Inferior parietal cortex (tissue), 1 donor: ENCODE results near the gene C12orf43.
A peak's percentile ranks its signal among the peaks of the same experiment; 100 is the strongest.
"Not testable (repeated sequence)": the region's sequence is repeated elsewhere in the genome, so short reads cannot be mapped to it uniquely, and the experiment has no call there.

Experiments used
- DNase-seq: peaks from one replicate; pipeline ENCODE4 v3.0.0-alpha.2; 2016; ENCODE audit errors: extremely low spot score

The C12orf43 gene, protein sequence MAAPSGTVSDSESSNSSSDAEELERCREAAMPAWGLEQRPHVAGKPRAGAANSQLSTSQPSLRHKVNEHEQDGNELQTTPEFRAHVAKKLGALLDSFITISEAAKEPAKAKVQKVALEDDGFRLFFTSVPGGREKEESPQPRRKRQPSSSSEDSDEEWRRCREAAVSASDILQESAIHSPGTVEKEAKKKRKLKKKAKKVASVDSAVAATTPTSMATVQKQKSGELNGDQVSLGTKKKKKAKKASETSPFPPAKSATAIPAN

DNA sequence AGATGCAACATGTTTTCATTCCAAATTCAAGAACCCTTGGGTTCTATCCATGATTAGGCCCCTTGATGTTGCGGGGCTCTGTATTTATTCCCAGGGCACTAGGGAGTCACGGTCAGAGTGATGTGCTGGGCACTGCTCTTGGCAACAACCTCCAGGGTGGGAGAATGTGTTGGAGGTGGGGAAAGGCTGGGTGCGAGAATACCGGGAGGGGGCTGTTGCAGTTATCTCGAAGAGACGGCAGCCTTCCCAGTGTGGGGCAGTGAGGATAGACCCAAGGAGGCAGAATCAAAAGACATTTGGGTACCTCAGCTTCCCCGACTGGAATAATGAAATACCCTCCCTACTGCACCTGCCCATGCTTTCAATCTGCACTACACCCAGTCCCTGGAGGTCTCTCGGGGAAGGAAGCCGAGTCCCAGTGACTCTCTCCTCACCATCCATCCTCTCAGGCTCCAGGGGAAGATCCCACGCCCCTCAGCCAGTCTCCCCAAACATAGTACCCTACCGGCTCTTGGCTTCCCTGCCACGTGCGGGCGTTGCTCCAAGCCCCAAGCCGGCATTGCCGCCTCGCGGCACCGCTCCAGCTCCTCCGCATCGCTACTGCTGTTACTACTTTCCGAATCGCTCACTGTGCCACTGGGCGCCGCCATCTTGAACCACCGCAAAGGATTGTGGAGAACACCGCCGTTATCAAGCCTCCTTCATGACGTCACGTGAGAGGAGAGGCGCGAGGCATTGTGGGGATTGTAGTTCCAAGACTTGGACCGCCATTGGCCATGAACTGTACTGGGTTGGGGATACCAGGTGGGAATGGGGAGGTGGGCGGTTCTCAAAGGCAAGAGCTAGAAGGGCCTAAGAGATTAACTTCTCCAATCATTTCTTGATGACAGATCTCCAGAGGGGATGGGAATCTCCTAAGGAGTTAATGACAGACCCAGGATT lies at the start of gene C12orf43:
Gene C12orf43 (minus strand): TSS at position 663 of the 942 bp plus-strand sequence. CDS start 13 bp downstream, at position 650.
- peak; percentile 99 for DNase-seq

- DNase-seq: no peak
These were observed 49.1 kb upstream of the C12orf43 start for GRCh38 chr12:121065345-121065744.

DNA sequence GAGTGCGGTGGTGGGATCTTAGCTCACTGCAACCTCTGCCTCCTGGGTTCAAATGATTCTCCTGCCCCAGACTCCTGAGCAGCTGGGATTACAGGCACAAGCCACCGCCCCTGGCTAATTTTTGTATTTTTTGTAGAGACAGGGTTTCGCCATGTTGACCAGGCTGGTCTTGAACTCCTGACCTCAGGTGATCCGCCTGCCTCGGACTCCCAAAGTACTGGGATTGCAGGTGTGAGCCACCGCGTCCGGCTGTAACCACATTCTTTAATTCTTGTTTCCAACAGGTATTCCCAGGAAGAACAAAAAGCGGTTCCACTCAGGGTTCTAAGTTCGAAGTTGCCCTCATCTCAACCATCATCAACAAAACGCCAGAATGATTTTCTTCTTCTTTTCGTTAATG lies 48.3 kb upstream of the C12orf43 start:
- DNase-seq: not testable (repeated sequence)

- no peak for DNase-seq
These were observed 47.8 kb upstream of the C12orf43 start for GRCh38 chr12:121064116-121064515.

- no peak for DNase-seq
These were observed 46.2 kb upstream of the C12orf43 start for GRCh38 chr12:121062391-121063045.

- DNase-seq: peak; percentile 39
These were observed 45.5 kb upstream of the C12orf43 start for GRCh38 chr12:121061831-121062230.

DNA sequence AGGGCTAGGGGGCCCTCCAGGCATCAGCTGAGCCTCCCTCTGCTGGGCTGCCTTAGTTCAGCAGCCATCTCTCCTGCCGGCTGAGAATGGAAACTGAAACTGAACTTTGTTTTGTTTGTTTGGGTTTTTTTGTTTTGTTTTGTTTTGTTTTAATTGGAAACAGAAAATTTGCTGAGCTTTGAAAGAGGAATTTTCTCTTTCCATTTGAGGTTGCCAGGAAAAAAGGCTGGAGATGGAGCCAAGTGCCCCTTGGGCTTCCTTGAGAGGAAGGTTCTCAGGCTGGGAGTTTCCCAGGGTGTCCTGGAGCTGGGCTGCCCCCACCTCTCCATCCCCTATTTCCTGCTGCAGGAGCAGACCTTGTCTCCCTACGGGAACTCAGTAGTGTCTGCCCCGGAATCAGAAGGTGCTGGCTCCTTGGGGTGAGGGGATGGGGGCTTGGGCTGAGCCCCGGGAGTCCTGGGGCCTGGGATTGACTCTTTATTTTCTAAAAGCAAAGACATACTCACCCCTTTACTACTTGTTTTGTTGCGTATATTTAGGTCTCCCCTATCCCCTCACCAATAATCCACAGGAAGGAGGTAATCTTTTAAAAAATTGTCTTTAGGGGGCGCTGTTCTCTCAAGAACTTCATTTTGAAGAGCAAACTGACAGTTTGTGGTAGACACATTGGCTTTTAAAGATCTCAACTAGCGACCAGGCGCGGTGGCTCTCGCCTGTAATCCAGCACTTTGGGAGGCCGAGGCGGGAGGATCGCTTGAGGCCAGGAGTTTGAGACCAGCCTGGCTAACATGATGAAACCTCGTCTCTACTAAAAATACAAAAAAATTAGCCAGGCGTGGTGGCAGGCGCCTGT lies 44.1 kb upstream of the C12orf43 start:
- DNase-seq: peak; percentile 76

- DNase-seq: no peak
These were observed 43.0 kb upstream of the C12orf43 start for GRCh38 chr12:121059031-121059898.

GRCh38 chr12:121057794-121058193 lies 41.5 kb upstream of the C12orf43 start:
- no peak for DNase-seq

- no peak for DNase-seq
These were observed 37.4 kb upstream of the C12orf43 start for GRCh38 chr12:121053706-121054105.

DNA sequence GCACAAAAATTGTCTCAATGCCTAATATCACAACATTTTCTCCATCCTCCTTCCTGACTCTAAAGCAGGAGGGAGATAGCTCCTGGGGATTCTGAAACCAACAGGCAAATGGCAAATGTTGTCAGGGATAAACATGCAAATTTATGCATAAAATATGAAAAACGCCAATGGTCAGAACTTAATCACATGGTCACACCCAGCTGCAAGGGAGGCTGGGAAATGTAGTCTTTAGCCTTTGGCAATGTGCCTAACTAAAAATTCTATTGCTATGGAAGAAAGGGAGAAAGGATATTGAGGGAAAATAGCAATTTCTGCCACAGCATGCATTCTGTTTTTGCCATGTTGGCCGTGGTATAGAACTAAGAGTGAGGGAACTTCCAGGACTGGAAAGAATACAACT lies 34.4 kb upstream of the C12orf43 start:
- peak; percentile 52 for DNase-seq

DNA sequence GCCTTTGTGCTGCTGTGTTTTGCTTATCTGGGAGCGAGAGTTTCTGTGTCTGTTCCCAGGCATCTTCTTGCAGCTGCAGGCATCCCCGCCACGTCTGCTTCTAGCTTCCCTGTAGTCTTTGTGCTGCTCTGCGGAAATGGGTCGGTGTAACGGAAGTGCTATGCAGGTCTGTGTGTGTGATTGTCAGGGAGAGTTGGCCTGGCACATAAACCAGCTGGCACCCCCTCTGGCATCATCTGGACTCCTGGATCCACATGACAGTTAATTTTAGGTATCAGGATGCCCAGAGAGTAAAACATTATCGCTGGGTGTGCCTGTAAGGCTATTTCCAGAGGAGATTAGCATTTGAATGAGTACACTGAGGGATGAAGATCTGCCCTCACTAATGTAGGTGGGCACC lies 32.2 kb upstream of the C12orf43 start:
- DNase-seq: no peak

DNA sequence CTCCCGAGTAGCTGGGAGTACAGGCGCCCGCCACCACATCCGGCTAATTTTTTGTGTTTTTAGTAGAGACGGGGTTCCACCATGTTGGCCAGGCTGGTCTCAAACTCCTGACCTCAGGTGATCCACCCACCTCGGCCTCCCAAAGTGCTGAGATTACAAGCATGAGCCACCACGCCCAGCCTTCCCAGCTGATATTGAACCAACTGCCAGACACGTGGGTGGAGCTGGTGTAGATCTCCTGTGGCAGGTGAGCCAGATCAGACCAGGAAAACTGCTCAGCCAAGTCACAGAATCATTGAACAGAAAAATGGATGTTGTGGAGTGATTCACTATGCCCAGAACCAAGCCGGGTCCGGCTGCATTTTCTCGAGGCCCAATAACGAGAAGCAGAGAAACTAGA lies 31.1 kb upstream of the C12orf43 start:
- not testable (repeated sequence) for DNase-seq

GRCh38 chr12:121043067-121043466 lies 26.8 kb upstream of the C12orf43 start:
- DNase-seq: no peak

GRCh38 chr12:121038861-121039668 lies 22.8 kb upstream of the C12orf43 start, which contains the start of gene OASL:
Gene OASL (minus strand): TSS chr12:121039246. CDS start chr12:121038971, 275 bp downstream.
- peak; percentile 11 for DNase-seq

DNA sequence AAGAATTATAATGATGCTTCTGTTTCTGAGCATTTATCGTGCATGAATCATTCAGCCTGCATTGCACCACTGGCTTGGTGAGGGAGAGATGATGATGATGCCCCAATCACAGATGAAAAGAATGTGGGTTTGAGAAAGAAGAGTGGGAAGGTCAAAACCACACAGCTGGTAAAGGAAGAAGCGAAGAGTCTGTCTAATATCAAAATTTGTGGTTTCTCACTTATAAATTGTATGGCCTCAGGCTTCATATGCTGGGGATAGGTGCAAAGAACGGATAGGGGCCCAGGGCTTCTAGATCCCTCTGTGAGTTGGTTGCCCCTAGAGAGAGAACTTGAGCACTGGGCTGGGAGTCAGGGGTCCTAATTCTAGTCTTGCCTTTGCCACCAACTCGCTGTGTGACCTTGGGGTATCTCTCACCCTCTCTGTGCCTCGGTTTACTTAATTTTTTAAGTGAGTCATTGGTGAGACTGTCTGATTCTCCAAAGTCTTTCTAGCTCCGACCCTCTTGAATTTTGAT lies 20.6 kb upstream of the C12orf43 start:
- DNase-seq: no peak

DNA sequence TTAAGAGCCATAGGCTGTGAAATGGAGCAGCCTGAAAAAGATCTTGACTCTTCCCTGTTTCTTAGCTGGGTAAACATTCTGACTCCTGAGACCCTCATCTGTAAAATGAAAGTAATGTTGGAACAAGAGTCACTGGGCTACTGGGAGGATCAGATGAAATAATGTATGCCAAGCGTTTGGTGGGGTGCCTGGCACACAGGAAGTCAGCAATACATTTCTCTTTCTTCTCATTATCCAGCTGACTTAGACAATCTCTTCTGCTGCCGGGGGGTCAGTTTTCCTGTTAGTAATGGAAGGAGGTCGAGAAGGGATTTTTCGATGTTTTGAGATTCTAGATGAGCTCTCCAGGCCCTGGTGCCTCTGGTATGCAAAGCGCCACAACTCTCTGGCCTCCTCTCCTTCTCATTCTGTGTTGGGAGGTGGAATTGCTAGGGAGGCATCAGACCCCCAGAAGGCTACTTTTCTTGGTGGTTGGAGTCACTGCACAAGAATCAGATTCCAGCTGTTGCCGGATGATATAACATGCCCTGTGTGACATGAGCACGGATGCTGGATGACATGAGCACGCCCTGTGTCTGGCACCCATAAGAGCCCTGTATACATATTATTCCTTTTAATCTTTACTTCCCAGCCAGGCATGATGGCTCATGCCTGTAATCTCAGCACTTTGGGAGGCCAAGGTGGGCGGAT lies 18.5 kb upstream of the C12orf43 start:
- no peak for DNase-seq

- no peak for DNase-seq
These were observed 17.5 kb upstream of the C12orf43 start for GRCh38 chr12:121033625-121034349.
